ENCODE results near the gene INPP4B. TPM values are rescaled to one million over a fixed set of nuclear protein-coding genes. Genes with fewer than 3 reads are reported as not detected.
"Not testable (repeated sequence)": the region's sequence is repeated elsewhere in the genome, so short reads cannot be mapped to it uniquely, and the experiment has no call there.

INPP4B gene
- total RNA-seq, 1 experiment from 2014 or later: 0.07 TPM

GRCh38 chr4:142077048-142077447 is 769.1 kb downstream of the INPP4B start:
- no peak overlapping the region for H3K4ac ChIP-seq (ENCODE audit: low read depth, low read length)
- no peak overlapping the region for H2AFZ ChIP-seq (ENCODE audit: low read length)
- no peak overlapping the region for H3K9ac ChIP-seq (ENCODE audit: extremely low read depth, insufficient read length, low read length)
- no peak overlapping the region for H3K27ac ChIP-seq (ENCODE audit: insufficient read length, low read depth, low read length)
- no peaks in the 10 kb centered on the region for H3K9me3 ChIP-seq (ENCODE audit: control insufficient read depth, low read depth, low read length)
- no peaks in the 10 kb centered on the region for H3K27me3 ChIP-seq (ENCODE audit: insufficient read depth, low read length)
- no peak overlapping the region for H4K91ac ChIP-seq (ENCODE audit: insufficient read length, low read depth, low read length)
- H3K18ac ChIP-seq (ENCODE audit: insufficient read length, low read depth, low read length): no peak overlapping the region
- no peaks in the 10 kb centered on the region for H4K20me1 ChIP-seq (ENCODE audit: control insufficient read depth, insufficient read depth, insufficient read length)
- no peak overlapping the region for H4K8ac ChIP-seq (replicated peaks; ENCODE audit: insufficient read length, low read depth, low read length)
- H3K23ac ChIP-seq (ENCODE audit: insufficient read length, low read depth, low read length): no peak overlapping the region
- Mint-ChIP-seq H3K4me3 (no peak overlapping the region), H3K36me3 (ENCODE audit: insufficient read depth in 1 of 3, low read depth in 3 of 3) (no peaks in the 10 kb centered on the region), H3K27me3 (ENCODE audit: low read depth) (no peaks in the 10 kb centered on the region), H3K4me1 (no peaks in the 10 kb centered on the region), H3K9me3 (no peaks in the 10 kb centered on the region; a peak in 1 of 5 replicates), H3K27ac (no peak overlapping the region)
- H2AK5ac ChIP-seq (ENCODE audit: insufficient read length, low read length): no peak overlapping the region
- H2BK20ac ChIP-seq (ENCODE audit: low read depth, low read length, poor library complexity, severe bottlenecking): no peak overlapping the region
- no peak overlapping the region for H3K4me2 ChIP-seq (ENCODE audit: insufficient read depth, insufficient read length, low read length)
- H3K23me2 ChIP-seq (ENCODE audit: insufficient read length, low read depth, low read length, poor library complexity, severe bottlenecking): no peaks in the 10 kb centered on the region
- H3K4me1 ChIP-seq (ENCODE audit: insufficient read depth, low read length): no peaks in the 10 kb centered on the region
- no peak overlapping the region for H3T11ph ChIP-seq (ENCODE audit: low read length)
- no peak overlapping the region for H3K14ac ChIP-seq (ENCODE audit: insufficient read depth, low read length)
- no peak overlapping the region for H2BK120ac ChIP-seq (ENCODE audit: low read depth, low read length, poor library complexity, severe bottlenecking)
- no peak overlapping the region for H2BK15ac ChIP-seq (ENCODE audit: low read depth, low read length)
- no peak overlapping the region for H3K56ac ChIP-seq (ENCODE audit: insufficient read length, low read depth, low read length)
- no peak overlapping the region for H2BK12ac ChIP-seq (ENCODE audit: insufficient read length, low read depth, low read length)
- H3K79me2 ChIP-seq (ENCODE audit: insufficient read depth, low read length): no peaks in the 10 kb centered on the region
- H2BK5ac ChIP-seq (ENCODE audit: insufficient read length, low read length): no peak overlapping the region
- no peaks in the 10 kb centered on the region for H3K79me1 ChIP-seq (ENCODE audit: insufficient read depth, low read depth, low read length, poor library complexity, severe bottlenecking)
- H4K5ac ChIP-seq (ENCODE audit: insufficient read length, low read depth, low read length): no peak overlapping the region
- TF ChIP-seq, protein P1, sequence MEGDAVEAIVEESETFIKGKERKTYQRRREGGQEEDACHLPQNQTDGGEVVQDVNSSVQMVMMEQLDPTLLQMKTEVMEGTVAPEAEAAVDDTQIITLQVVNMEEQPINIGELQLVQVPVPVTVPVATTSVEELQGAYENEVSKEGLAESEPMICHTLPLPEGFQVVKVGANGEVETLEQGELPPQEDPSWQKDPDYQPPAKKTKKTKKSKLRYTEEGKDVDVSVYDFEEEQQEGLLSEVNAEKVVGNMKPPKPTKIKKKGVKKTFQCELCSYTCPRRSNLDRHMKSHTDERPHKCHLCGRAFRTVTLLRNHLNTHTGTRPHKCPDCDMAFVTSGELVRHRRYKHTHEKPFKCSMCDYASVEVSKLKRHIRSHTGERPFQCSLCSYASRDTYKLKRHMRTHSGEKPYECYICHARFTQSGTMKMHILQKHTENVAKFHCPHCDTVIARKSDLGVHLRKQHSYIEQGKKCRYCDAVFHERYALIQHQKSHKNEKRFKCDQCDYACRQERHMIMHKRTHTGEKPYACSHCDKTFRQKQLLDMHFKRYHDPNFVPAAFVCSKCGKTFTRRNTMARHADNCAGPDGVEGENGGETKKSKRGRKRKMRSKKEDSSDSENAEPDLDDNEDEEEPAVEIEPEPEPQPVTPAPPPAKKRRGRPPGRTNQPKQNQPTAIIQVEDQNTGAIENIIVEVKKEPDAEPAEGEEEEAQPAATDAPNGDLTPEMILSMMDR (conservative IDR thresholded peaks at IDR 0.05): no peak
- no CpG with 5 or more reads among the region's 2 CpGs for WGBS (ENCODE audit: extremely low coverage, insufficient read length, low lambda C conversion rate)
- DNase-seq: no peak

- H2AFZ ChIP-seq (ENCODE audit: low read length); H3K4me1 ChIP-seq (ENCODE audit: insufficient read depth, low read length); H4K20me1 ChIP-seq (ENCODE audit: control insufficient read depth, insufficient read depth, insufficient read length); H3K56ac ChIP-seq (ENCODE audit: insufficient read length, low read depth, low read length); H2BK15ac ChIP-seq (ENCODE audit: low read depth, low read length); H3K27me3 Mint-ChIP-seq (ENCODE audit: low read depth); H3K27me3 ChIP-seq (ENCODE audit: insufficient read depth, low read length); H2BK120ac ChIP-seq (ENCODE audit: low read depth, low read length, poor library complexity, severe bottlenecking); H3K4ac ChIP-seq (ENCODE audit: low read depth, low read length); H4K5ac ChIP-seq (ENCODE audit: insufficient read length, low read depth, low read length); DNase-seq; H4K91ac ChIP-seq (ENCODE audit: insufficient read length, low read depth, low read length); H3K18ac ChIP-seq (ENCODE audit: insufficient read length, low read depth, low read length); H3K79me2 ChIP-seq (ENCODE audit: insufficient read depth, low read length); H3T11ph ChIP-seq (ENCODE audit: low read length); H2BK5ac ChIP-seq (ENCODE audit: insufficient read length, low read length); H3K9me3 ChIP-seq (ENCODE audit: control insufficient read depth, low read depth, low read length); H2BK12ac ChIP-seq (ENCODE audit: insufficient read length, low read depth, low read length); H3K23ac ChIP-seq (ENCODE audit: insufficient read length, low read depth, low read length); H2AK5ac ChIP-seq (ENCODE audit: insufficient read length, low read length); H3K4me2 ChIP-seq (ENCODE audit: insufficient read depth, insufficient read length, low read length); H3K4me1 Mint-ChIP-seq; H2BK20ac ChIP-seq (ENCODE audit: low read depth, low read length, poor library complexity, severe bottlenecking); H3K14ac ChIP-seq (ENCODE audit: insufficient read depth, low read length); H3K4me3 Mint-ChIP-seq; H3K23me2 ChIP-seq (ENCODE audit: insufficient read length, low read depth, low read length, poor library complexity, severe bottlenecking); H3K27ac Mint-ChIP-seq; H3K27ac ChIP-seq (ENCODE audit: insufficient read length, low read depth, low read length); H3K79me1 ChIP-seq (ENCODE audit: insufficient read depth, low read depth, low read length, poor library complexity, severe bottlenecking); H3K9ac ChIP-seq (ENCODE audit: extremely low read depth, insufficient read length, low read length); H4K8ac ChIP-seq (replicated peaks; ENCODE audit: insufficient read length, low read depth, low read length): not testable (repeated sequence)
- Mint-ChIP-seq H3K36me3 (ENCODE audit: insufficient read depth in 1 of 3, low read depth in 3 of 3) (peaks cover 0 to 24% (median 19%) of the 10 kb centered on the region in 3 experiments; a peak in 4 of 7 replicates), H3K9me3 (peaks cover 34 to 48% of the 10 kb centered on the region in 2 experiments)
- WGBS (ENCODE audit: extremely low coverage, insufficient read length, low lambda C conversion rate): no CpG with 5 or more reads among the region's 2 CpGs
These were observed 777.8 kb downstream of the INPP4B start for GRCh38 chr4:142068304-142068703.

All from H9 (cell line).